ENCODE data around the gene FAM3C. TPM values are rescaled to one million over a fixed set of nuclear protein-coding genes. Genes with fewer than 3 reads are reported as not detected.

The FAM3C gene
- total RNA-seq = 54.0 and 79.7 TPM in 2 replicates

GRCh38 chr7:121395961-121396757, at the start of gene FAM3C:
Gene FAM3C (minus strand): TSS chr7:121396308. CDS start chr7:121382969, 13,339 bp downstream.

GRCh38 chr7:121328508-121329190, 67.5 kb downstream of the FAM3C start, which contains the start of gene WNT16:
Gene WNT16 (plus strand): TSS chr7:121329000. CDS start chr7:121329293, 293 bp downstream.

Other genes with a start within 250 kb of the FAM3C start
- 0.30 and 0.42 TPM in 2 replicates for gene WNT16, start 67.3 kb downstream of the FAM3C start, total RNA-seq